SH-SY5Y (cell line): ENCODE measurements around the gene OR9A2.

Experiments used
- GATA2 ChIP-seq: IDR thresholded peaks from 2 replicates; pipeline ENCODE4 v1.6.1; 2011; ENCODE audit warnings: mild to moderate bottlenecking, low read depth, low read length
- GATA3 ChIP-seq: IDR thresholded peaks from 2 replicates; pipeline ENCODE4 v1.6.1; 2011; ENCODE audit warnings: low read depth, mild to moderate bottlenecking, low read length, moderate library complexity

The OR9A2 gene, protein sequence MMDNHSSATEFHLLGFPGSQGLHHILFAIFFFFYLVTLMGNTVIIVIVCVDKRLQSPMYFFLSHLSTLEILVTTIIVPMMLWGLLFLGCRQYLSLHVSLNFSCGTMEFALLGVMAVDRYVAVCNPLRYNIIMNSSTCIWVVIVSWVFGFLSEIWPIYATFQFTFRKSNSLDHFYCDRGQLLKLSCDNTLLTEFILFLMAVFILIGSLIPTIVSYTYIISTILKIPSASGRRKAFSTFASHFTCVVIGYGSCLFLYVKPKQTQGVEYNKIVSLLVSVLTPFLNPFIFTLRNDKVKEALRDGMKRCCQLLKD

DNA sequence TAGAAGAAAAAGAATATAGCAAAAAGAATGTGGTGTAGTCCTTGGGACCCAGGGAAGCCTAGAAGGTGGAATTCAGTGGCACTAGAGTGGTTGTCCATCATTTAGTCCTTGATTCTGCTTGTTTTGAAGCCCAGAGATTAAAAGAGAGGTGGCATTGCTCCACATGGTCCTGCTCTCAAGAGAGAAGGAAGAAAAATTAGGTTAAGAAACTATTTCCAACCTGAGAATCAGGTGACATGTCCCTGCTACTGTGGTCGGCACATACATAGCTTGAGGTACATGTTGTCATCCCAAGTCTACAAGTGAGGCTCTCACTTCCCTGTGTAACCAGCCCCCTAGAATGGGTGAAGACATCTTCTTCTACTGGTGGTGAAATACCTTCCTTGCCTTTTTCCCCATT lies at the start of gene OR9A2:
OR9A2 (minus strand) TSS at position 101 of the 400 bp plus-strand sequence; CDS start at position 101, 0 bp downstream.
- TF ChIP-seq GATA2 (no peak), GATA3 (no peak)

DNA sequence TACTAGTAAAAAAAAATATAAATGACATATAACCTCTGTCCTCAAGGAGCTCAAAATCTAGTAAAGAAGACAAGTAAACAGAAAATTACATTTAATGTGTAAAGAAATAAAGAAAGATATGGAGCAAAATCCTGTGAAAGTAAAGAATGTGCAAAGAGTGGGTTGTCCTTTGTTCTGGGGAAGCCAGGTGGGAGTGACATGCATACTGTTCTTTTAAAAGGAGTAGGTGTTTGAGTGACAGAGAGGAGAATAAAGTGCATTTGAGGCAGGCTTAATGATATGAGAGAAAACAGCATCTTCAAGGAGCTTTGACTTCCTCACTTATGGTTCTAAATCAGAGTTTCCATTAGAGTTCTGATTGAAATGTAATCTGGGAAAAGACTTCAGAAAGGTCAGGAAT lies 47.2 kb upstream of the OR9A2 start:
- TF ChIP-seq GATA2, result no peak
- no peak for TF ChIP-seq GATA3

DNA sequence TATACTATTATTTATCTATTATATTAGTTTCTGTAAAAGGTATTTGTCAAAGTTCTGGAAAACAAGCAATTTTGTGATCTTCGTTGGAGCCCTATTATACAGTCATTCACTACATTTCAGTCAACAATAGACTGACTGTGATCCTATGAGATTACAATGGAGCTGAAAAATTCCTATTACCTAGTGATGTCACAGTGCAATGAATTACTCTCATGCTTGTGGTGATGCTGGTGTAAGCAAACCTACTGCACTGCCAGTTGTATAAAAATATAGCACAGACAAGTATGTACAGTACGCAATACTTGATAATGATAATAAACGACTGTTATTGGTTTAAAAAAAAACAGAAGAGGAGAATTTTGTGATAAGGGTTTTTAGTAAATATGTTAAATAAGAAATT lies 46.6 kb upstream of the OR9A2 start:
- no peak for TF ChIP-seq GATA3
- no peak for TF ChIP-seq GATA2

DNA sequence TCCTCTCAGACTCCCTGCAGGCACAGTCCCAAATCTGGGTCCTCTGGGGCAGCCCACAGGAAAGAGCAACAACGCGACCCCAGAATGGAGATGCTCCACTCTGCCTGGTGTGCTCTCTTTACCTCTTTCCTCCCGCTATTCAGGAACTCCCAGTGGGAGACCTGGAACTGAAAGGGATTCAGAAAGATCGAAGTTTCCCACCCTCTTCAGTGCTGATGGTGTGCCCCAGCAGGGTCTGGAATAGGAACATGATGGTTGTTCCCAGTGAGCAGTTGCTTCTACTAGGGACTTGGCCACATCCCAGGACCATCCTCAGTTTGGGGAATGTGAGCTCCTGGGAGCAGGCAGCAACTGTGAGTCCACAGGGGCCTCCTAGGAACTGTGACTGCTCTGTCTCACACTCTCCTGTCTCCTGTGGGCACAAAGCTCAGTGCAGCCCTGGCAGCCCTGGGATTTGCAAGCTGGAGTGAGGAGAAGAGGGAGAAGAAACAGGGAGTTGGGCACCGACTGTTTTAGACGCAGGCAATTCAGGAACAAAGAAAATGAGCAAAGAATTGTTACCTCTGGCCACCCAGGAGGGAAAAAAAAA lies 43.1 kb upstream of the OR9A2 start:
- no peak for TF ChIP-seq GATA2

DNA sequence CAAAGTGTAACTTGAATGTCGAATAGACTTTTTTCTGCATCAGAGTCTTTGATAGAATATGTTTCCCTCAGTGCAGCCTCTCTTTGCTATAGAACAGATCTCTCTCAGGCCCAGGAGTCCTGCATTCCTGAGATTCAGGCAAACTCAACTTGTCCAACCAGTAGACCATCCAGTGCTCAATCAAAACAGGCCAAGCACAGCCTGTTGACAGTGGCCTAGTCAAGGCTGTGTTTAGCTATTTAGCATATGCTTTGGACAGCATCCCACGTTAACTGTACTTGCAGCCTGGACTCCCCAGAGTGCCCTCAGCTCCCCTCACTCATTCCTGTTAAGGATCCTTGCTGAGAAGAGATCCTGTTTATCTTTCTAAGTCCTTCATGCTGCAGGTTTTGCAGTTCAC lies 41.5 kb upstream of the OR9A2 start:
- TF ChIP-seq GATA3, result no peak
- no peak for TF ChIP-seq GATA2

DNA sequence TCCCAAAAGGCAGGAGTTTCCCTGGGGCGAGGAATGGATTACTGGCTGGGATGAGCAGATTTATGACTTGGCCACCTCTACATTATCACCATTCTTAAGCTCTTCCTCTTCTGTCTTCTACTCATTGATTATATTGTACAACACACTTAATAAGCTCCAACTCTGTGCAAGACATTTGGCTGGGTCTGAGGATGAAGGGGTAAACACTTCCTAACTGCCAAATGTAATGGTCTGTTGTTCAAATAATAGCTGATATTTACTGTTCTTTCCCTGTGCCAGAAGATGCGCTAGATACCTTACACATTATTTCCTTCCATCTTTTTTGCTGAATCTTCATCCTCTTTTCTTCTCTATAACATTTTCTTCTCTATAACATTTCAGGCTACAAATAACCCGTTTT lies 36.8 kb upstream of the OR9A2 start:
- TF ChIP-seq GATA2 (no peak), GATA3 (no peak)

DNA sequence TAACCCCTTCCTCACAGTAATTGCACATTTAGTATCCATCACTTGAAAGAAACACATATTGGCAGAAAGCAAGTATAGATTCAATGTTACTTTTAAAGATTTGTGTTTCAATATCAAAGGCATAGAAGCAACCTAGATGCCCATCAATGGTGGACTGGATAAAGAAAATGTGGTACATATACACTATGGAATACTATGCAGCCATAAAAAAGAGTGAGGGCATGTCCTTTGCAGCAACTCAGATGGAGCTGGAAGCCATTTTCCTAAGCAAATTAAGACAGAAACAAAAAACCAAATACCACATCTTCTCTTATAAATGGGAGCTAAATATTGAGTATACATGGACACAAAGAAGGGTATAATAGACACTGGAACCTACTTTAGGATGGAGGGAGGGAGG lies 28.8 kb upstream of the OR9A2 start:
- TF ChIP-seq GATA2 (no peak), GATA3 (no peak)

DNA sequence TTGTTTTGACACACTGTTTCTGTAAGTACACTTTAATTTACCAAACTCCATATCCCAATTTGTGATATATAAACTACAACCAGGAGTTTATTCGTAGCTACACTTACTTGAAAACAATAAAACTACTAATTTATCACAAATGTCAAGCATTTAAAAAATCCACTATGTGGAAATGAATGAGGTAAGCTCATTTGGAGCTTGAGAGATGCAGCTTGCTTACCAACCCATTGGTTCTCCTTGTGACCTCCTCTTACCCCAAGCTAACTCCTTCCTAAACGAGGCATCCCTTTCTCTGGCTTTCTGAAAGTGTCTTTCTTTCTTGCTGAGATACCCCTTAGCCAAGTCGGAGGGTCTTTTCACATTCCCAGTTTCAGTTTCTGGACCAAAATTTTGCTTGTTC lies 27.7 kb upstream of the OR9A2 start:
- no peak for TF ChIP-seq GATA3
- no peak for TF ChIP-seq GATA2

DNA sequence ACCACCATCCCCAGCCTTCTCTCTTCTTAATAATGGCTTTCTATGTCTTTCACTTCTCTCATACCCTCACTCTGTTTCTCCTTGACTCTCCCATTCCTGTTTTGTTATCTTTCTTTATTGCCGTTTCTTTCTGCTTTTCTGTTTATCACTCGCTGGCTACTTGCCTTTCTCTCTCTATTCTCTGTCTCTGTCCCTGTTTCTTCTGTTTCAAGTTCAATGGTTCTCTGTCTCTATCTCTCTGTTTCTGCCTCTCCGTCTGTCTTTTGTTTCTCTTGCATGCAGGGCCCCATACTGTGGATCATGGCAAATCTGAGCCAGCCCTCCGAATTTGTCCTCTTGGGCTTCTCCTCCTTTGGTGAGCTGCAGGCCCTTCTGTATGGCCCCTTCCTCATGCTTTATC lies 25.1 kb upstream of the OR9A2 start, which contains the start of gene OR6V1:
OR6V1 (plus strand) TSS at position 301 of the 400 bp plus-strand sequence; CDS start at position 301, 0 bp downstream.
- TF ChIP-seq GATA2 (no peak), GATA3 (no peak)

DNA sequence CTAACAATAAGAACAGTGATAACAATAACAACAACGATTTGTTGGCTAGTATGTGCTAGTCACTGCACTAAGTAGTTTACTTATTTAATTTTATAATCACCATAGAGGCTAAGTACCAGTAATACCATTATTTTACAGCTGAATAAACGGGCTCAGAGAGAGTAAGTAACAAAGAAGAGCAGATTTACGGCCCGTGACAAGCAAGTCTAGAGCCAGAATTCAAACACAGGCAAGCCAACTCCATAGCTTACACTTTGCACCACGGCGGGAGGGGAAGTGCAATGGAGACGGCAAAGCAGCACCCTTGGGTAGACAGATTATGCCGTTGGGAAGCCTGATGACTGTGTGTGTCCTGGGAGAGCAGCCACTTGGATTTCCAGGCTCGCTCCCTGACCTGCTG lies 24.0 kb upstream of the OR9A2 start:
- no peak for TF ChIP-seq GATA2
- no peak for TF ChIP-seq GATA3

DNA sequence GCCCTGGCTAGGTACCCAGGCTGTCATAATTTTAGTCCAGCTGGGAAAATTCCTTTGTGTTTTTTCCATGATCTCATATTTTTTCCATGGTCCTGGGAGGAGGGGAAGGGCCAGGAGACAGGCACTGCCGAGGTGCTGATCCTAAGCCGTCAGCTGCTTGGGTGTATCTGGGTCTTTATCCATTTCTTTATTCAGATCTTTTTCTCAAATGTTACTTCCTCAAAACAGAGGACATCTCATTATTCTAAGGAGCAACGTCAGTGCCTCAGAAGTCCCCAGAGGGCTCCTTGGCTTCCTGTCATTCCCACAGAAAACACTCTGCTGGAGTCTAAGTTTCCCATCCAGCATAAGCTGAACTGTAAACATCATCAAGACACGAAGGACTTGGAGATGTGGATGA lies 22.4 kb upstream of the OR9A2 start:
- TF ChIP-seq GATA3 (no peak), GATA2 (no peak)

DNA sequence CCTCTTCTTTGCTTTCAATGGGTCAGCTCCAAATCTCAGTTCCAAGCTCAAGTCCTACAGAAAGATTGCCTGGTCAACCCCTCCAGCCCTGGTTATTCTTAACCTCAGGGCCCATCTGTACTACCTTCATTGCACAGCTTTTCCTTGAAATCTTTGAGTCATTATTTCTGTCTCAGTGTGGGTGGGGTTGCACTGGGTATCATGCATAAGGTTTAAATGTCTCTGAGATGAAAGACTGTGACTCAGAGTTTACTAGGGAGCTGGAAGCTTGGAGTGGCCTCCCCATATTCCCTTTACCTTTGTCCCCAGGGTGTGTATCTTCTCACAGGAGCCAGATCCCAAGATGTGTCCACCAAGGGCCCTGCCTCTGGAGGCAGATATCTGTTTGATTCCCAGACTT lies 21.9 kb upstream of the OR9A2 start:
- TF ChIP-seq GATA3, result no peak
- TF ChIP-seq GATA2, result no peak

DNA sequence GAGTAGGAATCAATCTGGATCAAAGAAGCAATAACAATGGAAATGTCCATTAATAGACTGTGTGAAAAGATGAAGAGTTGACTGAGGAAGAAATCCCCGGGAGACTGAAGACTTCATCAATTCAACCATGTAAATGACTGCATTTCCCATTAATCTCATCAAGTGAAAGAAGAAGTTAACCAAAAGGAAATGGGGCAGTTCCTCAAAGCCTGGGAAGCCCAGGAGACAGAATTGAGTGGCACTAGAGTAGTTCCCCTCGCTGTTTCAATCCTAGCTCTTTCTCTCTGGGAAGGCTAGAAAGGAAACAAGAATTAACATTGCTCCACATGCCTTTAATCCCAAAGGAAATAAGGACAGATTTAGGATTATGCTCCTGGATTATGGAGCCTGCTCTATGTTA lies 20.4 kb upstream of the OR9A2 start:
- TF ChIP-seq GATA2 (no peak), GATA3 (no peak)

DNA sequence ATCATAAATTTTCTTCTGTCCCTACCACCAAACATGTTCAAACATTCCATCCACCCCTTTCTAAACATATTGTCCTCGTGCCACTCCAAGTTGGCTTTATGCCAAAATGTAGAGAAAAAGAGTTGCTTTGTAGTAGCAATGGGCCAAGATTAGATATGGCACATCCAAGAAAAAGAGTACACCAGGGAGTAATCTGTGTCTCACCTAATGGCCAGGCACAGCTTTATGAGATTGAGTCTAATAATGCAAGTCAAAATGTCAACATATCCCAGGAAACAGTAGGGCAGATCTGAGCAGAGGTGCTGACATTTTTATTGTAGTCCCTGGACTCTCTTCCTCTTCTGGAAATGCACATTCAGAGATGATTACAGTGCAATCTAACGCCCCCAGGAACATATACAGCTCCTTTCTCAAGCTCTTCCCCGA lies 19.5 kb upstream of the OR9A2 start:
- no peak for TF ChIP-seq GATA2
- TF ChIP-seq GATA3, result no peak

DNA sequence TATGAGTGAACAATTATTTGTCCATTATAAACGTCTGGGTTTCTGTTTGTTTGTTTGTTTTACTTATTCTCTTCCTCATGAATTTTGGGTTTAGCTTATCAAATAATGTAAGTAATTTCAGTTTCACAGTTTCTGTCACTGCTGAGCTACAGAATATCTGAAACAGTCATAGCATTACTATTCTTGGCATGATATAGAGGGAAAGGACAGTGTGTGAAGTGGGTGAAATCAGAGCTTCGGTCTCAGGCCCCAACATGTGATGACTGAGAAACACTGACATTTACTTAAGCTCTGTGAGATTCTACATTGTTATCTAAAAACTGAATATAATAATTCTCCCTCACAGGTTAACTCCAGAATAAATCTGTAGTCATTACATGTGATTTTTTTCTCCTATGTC lies 16.5 kb upstream of the OR9A2 start:
- TF ChIP-seq GATA3, result no peak
- no peak for TF ChIP-seq GATA2
